ENCODE data around the gene THAP8. TPM values are rescaled to one million over a fixed set of nuclear protein-coding genes. Genes with fewer than 3 reads are reported as not detected.

The THAP8 gene
- total RNA-seq, 4 donors from 2014 or later, result 6.3 to 21.3 (median 12.1) TPM

- intact Hi-C loops (cut with DNase I), result loop anchor here (10.0 kb wide), 1 partner anchor 107 kb away; no protein-coding TSS in a partner anchor
- H3K27ac ChIP-seq (replicated peaks in 1 of 4), result no peak overlapping the region
- no peaks in the 10 kb centered on the region for H3K27me3 ChIP-seq
- no peaks in the 10 kb centered on the region for H3K4me1 ChIP-seq
- no peak overlapping the region for H3K4me3 ChIP-seq
- H3K36me3 ChIP-seq, result no peaks in the 10 kb centered on the region
- no peak for TF ChIP-seq CTCF (IDR thresholded peaks at IDR 0.05)
- TF ChIP-seq POLR2AphosphoS5 (IDR thresholded peaks at IDR 0.05), result no peak
- no peak for TF ChIP-seq POLR2A (IDR thresholded peaks at IDR 0.05; ENCODE audit: low read depth)
- no peak for TF ChIP-seq EP300 (IDR thresholded peaks at IDR 0.05)
- no peak for DNase-seq (ENCODE audit: extremely low spot score)
- no peaks in the 10 kb centered on the region for H3K9me3 ChIP-seq
- WGBS, result 100% methylated on average over 1 of the region's 11 CpGs
These were observed 13.6 kb upstream of the THAP8 start for GRCh38 chr19:36067681-36068080.

- no peak overlapping the region for H3K27ac ChIP-seq (replicated peaks in 1 of 4)
- no peak overlapping the region for H3K4me3 ChIP-seq
- no peaks in the 10 kb centered on the region for H3K9me3 ChIP-seq
- no peaks in the 10 kb centered on the region for H3K27me3 ChIP-seq
- no peak for DNase-seq (ENCODE audit: extremely low spot score)
- intact Hi-C loops (cut with DNase I), result loop anchor here (10.0 kb wide), 1 partner anchor 110 kb away; no protein-coding TSS in a partner anchor
- no peaks in the 10 kb centered on the region for H3K36me3 ChIP-seq
- no peak for TF ChIP-seq POLR2A (IDR thresholded peaks at IDR 0.05; ENCODE audit: low read depth)
- TF ChIP-seq POLR2AphosphoS5 (IDR thresholded peaks at IDR 0.05), result no peak
- TF ChIP-seq EP300 (IDR thresholded peaks at IDR 0.05), result no peak
- TF ChIP-seq CTCF (IDR thresholded peaks at IDR 0.05), result no peak
- 89% methylated on average over 8 of the region's 8 CpGs for WGBS
- H3K4me1 ChIP-seq, result no peaks in the 10 kb centered on the region
These were observed 10.7 kb upstream of the THAP8 start for GRCh38 chr19:36064826-36065225.

- intact Hi-C loops (cut with DNase I), result loop anchor here (10.0 kb wide), 1 partner anchor 113 kb away; no protein-coding TSS in a partner anchor
- Histone ChIP-seq H3K9me3 (no peaks in the 10 kb centered on the region), H3K4me1 (no peaks in the 10 kb centered on the region), H3K27me3 (no peaks in the 10 kb centered on the region), H3K27ac (replicated peaks in 1 of 4) (no peak overlapping the region), H3K36me3 (no peaks in the 10 kb centered on the region), H3K4me3 (no peak overlapping the region)
- DNase-seq (ENCODE audit: extremely low spot score), result no peak
- TF ChIP-seq EP300 (IDR thresholded peaks at IDR 0.05), result no peak
- no peak for TF ChIP-seq POLR2A (IDR thresholded peaks at IDR 0.05; ENCODE audit: low read depth)
- no peak for TF ChIP-seq POLR2AphosphoS5 (IDR thresholded peaks at IDR 0.05)
- TF ChIP-seq CTCF (IDR thresholded peaks at IDR 0.05), result no peak
- 100% methylated on average over 2 of the region's 2 CpGs for WGBS
These were observed 7.3 kb upstream of the THAP8 start for GRCh38 chr19:36061367-36061766.

- DNase-seq (ENCODE audit: extremely low spot score), result no peak
- intact Hi-C loops (cut with DNase I), result loop anchor here (10.0 kb wide), 1 partner anchor 114 kb away; no protein-coding TSS in a partner anchor
- H3K4me1 ChIP-seq, result peaks cover under 1 to 4% (median 2%) of the 10 kb centered on the region in 4 donors
These were observed 6.3 kb upstream of the THAP8 start for GRCh38 chr19:36060430-36060829.

More at GRCh38 chr19:36060430-36060829, 6.3 kb upstream of the THAP8 start:
- H3K9me3 ChIP-seq, result no peaks in the 10 kb centered on the region
- H3K4me3 ChIP-seq, result no peak overlapping the region
- no peak overlapping the region for H3K27ac ChIP-seq (replicated peaks in 1 of 4)
- H3K27me3 ChIP-seq, result no peaks in the 10 kb centered on the region
- TF ChIP-seq POLR2AphosphoS5 (IDR thresholded peaks at IDR 0.05) (no peak), CTCF (IDR thresholded peaks at IDR 0.05) (peak; percentile 26 to 52 (median 29))
- 78% methylated on average over 4 of the region's 4 CpGs for WGBS
- H3K36me3 ChIP-seq, result no peaks in the 10 kb centered on the region

Measured in esophagus muscularis mucosa (tissue), 4 donors.